Right cardiac atrium (tissue), 5 donors: ENCODE data around the gene ACOX3. TPM values are rescaled to one million over a fixed set of nuclear protein-coding genes. Genes with fewer than 3 reads are reported as not detected.

ENCODE experiments used
- ATAC-seq, 2 donors: fragments of 200-7000 bp; cut with Tn5 transposase; one replicate each; pipeline versions ENCODE4 v1.8.0 to v1.9.1; 2020; ENCODE audit warnings: moderate library complexity in 2 of 2, mild to moderate bottlenecking in 1 of 2
- DNase-seq, 3 donors: peaks; one replicate each; pipeline ENCODE4 v3.0.0-alpha.2; 2020
- H3K27ac ChIP-seq: one replicate; pipeline ENCODE4 v1.5.1; 2013; ENCODE audit warnings: mild to moderate bottlenecking, low read length, control low read depth, moderate library complexity
- H3K27me3 ChIP-seq: one replicate; pipeline ENCODE4 v1.6.1; 2013; ENCODE audit not compliant: control insufficient read depth, insufficient read depth
- H3K4me1 ChIP-seq: one replicate; pipeline ENCODE4 v1.6.1; 2013; ENCODE audit warnings: low read length; ENCODE audit not compliant: control insufficient read depth, insufficient read depth
- H3K4me3 ChIP-seq: one replicate; pipeline ENCODE4 v1.5.1; 2013; ENCODE audit warnings: low read length, control low read depth
- H3K9me3 ChIP-seq: one replicate; pipeline ENCODE4 v1.6.1; 2013; ENCODE audit warnings: low read length; ENCODE audit not compliant: control insufficient read depth
- WGBS: extraction: QIAGEN DNeasy Blood & Tissue Kit; methylation state at CpG from one replicate; pipeline ENCODE4 v1.1.7; 2013; 5-methylcytosine and 5-hydroxymethylcytosine counted together
- intact Hi-C, 4 donors: fragments of 100-400 bp; cut with DNase I; formaldehyde crosslinking; loops; one replicate each; pipeline versions ENCODE4 v1.11.0 to v1.14.0; 2022 to 2023
- polyA plus RNA-seq: library from polyadenylated mRNA; stranded (reverse); fragments of 200-250 nt; gene quantifications from one replicate; pipeline ENCODE4 v1.2.3, GENCODE V29; 2013
- total RNA-seq, 4 donors: library from RNA; stranded (reverse); fragmentation: NEBNext Ultra II Directional; extraction: Animal tissue kit (Norgen Biotek cat#: 25700); gene quantifications; one replicate each; pipeline ENCODE4 v1.2.1, GENCODE V29; 2021
- donor health status: healthy with polysubstance abuse.
- donor health status: DM: no; HTN: yes; CAD: no.
- donor health status: DM: no; HTN: no; CAD: no.
- donor health status: DM: no; HTN: yes; CAD: no; lungs with severe emphysema.
- donor health status: DM: yes; HTN: yes; CAD: no.

The ACOX3 gene
- total and polyA plus RNA-seq, 5 donors: 25.7 to 94.8 (median 54.3) TPM

- Histone ChIP-seq H3K27ac (no peak overlapping the region), H3K4me1 (peaks cover 4% of the 10 kb centered on the region), H3K27me3 (no peaks in the 10 kb centered on the region), H3K4me3 (no peak overlapping the region), H3K9me3 (no peaks in the 10 kb centered on the region)
- intact Hi-C loops: no loop called here
- no peak for ATAC-seq
- DNase-seq: peak in 1 of 3 donors; percentile 36
- WGBS: 84% methylated on average over 8 of the region's 8 CpGs
Measured at GRCh38 chr4:8332891-8333331, 107.6 kb downstream of the ACOX3 start.

GRCh38 chr4:8332038-8332857 lies 108.3 kb downstream of the ACOX3 start:
- Histone ChIP-seq H3K4me3 (no peak overlapping the region), H3K9me3 (no peaks in the 10 kb centered on the region), H3K27ac (no peak overlapping the region), H3K27me3 (no peaks in the 10 kb centered on the region), H3K4me1 (peaks cover 4% of the 10 kb centered on the region)
- intact Hi-C loops: no loop called here
- ATAC-seq (no peak), DNase-seq (peak in 1 of 3 donors; percentile 40)
- 94% methylated on average over 12 of the region's 12 CpGs for WGBS

GRCh38 chr4:8331575-8331955 lies 109.0 kb downstream of the ACOX3 start:
- Histone ChIP-seq H3K9me3 (no peaks in the 10 kb centered on the region), H3K27ac (peak overlapping the region; percentile 10), H3K4me3 (no peak overlapping the region), H3K27me3 (no peaks in the 10 kb centered on the region), H3K4me1 (peaks cover 4% of the 10 kb centered on the region)
- DNase-seq: peak in 1 of 3 donors; percentile 37
- intact Hi-C loops: no loop called here
- ATAC-seq: no peak
- WGBS: 87% methylated on average over 6 of the region's 6 CpGs

- Histone ChIP-seq H3K27me3 (no peaks in the 10 kb centered on the region), H3K4me3 (no peak overlapping the region), H3K9me3 (no peaks in the 10 kb centered on the region), H3K4me1 (peaks cover 4% of the 10 kb centered on the region), H3K27ac (peak overlapping the region; percentile 10)
- 45% methylated on average over 15 of the region's 15 CpGs for WGBS
- DNase-seq (peak; percentile 76 to 92 (median 89)), ATAC-seq (peak; percentile 92 to 94)
- intact Hi-C loops: no loop called here
Measured at GRCh38 chr4:8330821-8331574, 109.5 kb downstream of the ACOX3 start.

- 82% methylated on average over 20 of the region's 20 CpGs for WGBS
- DNase-seq (peak in 2 of 3 donors; percentile 61 to 66), ATAC-seq (peak; percentile 16 to 30)
- H3K27me3 ChIP-seq: no peaks in the 10 kb centered on the region
- intact Hi-C loops: loop anchor here in 1 of 4 donors (10.0 kb wide), 1 partner anchor 65 kb away; no protein-coding TSS in a partner anchor
- H3K27ac ChIP-seq: peak overlapping the region; percentile 10
- H3K4me3 ChIP-seq: no peak overlapping the region
- H3K9me3 ChIP-seq: no peaks in the 10 kb centered on the region
- H3K4me1 ChIP-seq: peaks cover 4% of the 10 kb centered on the region
Measured at GRCh38 chr4:8329859-8330761, 110.4 kb downstream of the ACOX3 start.

GRCh38 chr4:8329560-8329858 lies 111.0 kb downstream of the ACOX3 start:
- WGBS: 81% methylated on average over 6 of the region's 6 CpGs
- Histone ChIP-seq H3K4me3 (no peak overlapping the region), H3K9me3 (no peaks in the 10 kb centered on the region), H3K27me3 (no peaks in the 10 kb centered on the region), H3K27ac (no peak overlapping the region), H3K4me1 (peaks cover 7% of the 10 kb centered on the region)
- no peak for DNase-seq
- ATAC-seq: no peak
- intact Hi-C loops: loop anchor here in 1 of 4 donors (10.0 kb wide), 1 partner anchor 65 kb away; no protein-coding TSS in a partner anchor

GRCh38 chr4:8328866-8329559 lies 111.5 kb downstream of the ACOX3 start:
- WGBS: 83% methylated on average over 13 of the region's 13 CpGs
- H3K4me3 ChIP-seq: no peak overlapping the region
- ATAC-seq (no peak), DNase-seq (peak in 1 of 3 donors; percentile 32)
- H3K9me3 ChIP-seq: no peaks in the 10 kb centered on the region
- H3K27me3 ChIP-seq: no peaks in the 10 kb centered on the region
- H3K4me1 ChIP-seq: peaks cover 7% of the 10 kb centered on the region
- intact Hi-C loops: loop anchor here in 1 of 4 donors (10.0 kb wide), 1 partner anchor 66 kb away; no protein-coding TSS in a partner anchor
- H3K27ac ChIP-seq: no peak overlapping the region

GRCh38 chr4:8328456-8328855 lies 112.1 kb downstream of the ACOX3 start:
- ATAC-seq (no peak), DNase-seq (peak in 1 of 3 donors; percentile 44)
- Histone ChIP-seq H3K27me3 (no peaks in the 10 kb centered on the region), H3K4me1 (peaks cover 7% of the 10 kb centered on the region), H3K9me3 (no peaks in the 10 kb centered on the region), H3K4me3 (no peak overlapping the region), H3K27ac (no peak overlapping the region)
- intact Hi-C loops: loop anchor here in 1 of 4 donors (10.0 kb wide), 1 partner anchor 66 kb away; no protein-coding TSS in a partner anchor
- 95% methylated on average over 3 of the region's 3 CpGs for WGBS

- H3K4me1 ChIP-seq: peaks cover 5% of the 10 kb centered on the region
- intact Hi-C loops: loop anchor here in 1 of 4 donors (10.0 kb wide), 1 partner anchor 69 kb away; no protein-coding TSS in a partner anchor
- DNase-seq (no peak), ATAC-seq (no peak)
- H3K27ac ChIP-seq: no peak overlapping the region
- no peaks in the 10 kb centered on the region for H3K27me3 ChIP-seq
- no peaks in the 10 kb centered on the region for H3K9me3 ChIP-seq
- H3K4me3 ChIP-seq: no peak overlapping the region
Measured at GRCh38 chr4:8326206-8326605, 114.3 kb downstream of the ACOX3 start.
